Measurements from ENCODE around the gene HCFC1R1. TPM values are rescaled to one million over a fixed set of nuclear protein-coding genes. Genes with fewer than 3 reads are reported as not detected.

The HCFC1R1 gene
- total RNA-seq, 1 donor from 2014 or later, result 47.0 TPM

- Mint-ChIP-seq H3K4me1 (ENCODE audit: low read depth, unreplicated experiment) (peaks cover 17% of the 10 kb centered on the region), H3K27me3 (ENCODE audit: low read depth, unreplicated experiment) (peaks cover 2% of the 10 kb centered on the region), H3K4me3 (ENCODE audit: unreplicated experiment) (peak overlapping the region; percentile 65), H3K27ac (ENCODE audit: unreplicated experiment) (no peak overlapping the region), H3K36me3 (ENCODE audit: low read depth, unreplicated experiment) (no peaks in the 10 kb centered on the region), H3K9me3 (ENCODE audit: unreplicated experiment) (no peaks in the 10 kb centered on the region)
- Histone ChIP-seq H3K9ac (ENCODE audit: low read length) (no peak overlapping the region), H3K79me2 (ENCODE audit: insufficient read depth, low read length) (no peaks in the 10 kb centered on the region), H3K4me2 (ENCODE audit: low read length) (no peak overlapping the region), H3K4me3 (ENCODE audit: insufficient read depth, low read depth, low read length) (no peak overlapping the region), H3K27me3 (ENCODE audit: insufficient read depth, low read length) (peaks cover 47% of the 10 kb centered on the region), H3K4me1 (ENCODE audit: insufficient read depth, low read length) (peaks cover 22% of the 10 kb centered on the region), H3K36me3 (ENCODE audit: insufficient read depth, low read length) (no peaks in the 10 kb centered on the region), H4K20me1 (ENCODE audit: insufficient read depth, low read length) (peaks cover 5% of the 10 kb centered on the region), H3K27ac (ENCODE audit: low read depth, low read length) (no peak overlapping the region), H3K9me3 (ENCODE audit: insufficient read depth, low read depth, low read length) (no peaks in the 10 kb centered on the region), H2AFZ (ENCODE audit: low read depth, low read length) (no peak overlapping the region)
- no peak for DNase-seq (ENCODE audit: low read depth)
- FAIRE-seq, result no peak
- TF ChIP-seq CTCF (IDR thresholded peaks at IDR 0.05; ENCODE audit: insufficient read depth, low read depth, low read length) (no peak), EZH2 (IDR thresholded peaks at IDR 0.05; ENCODE audit: insufficient read depth, low read length) (no peak)
Measured at GRCh38 chr16:3008690-3009037, 15.1 kb downstream of the HCFC1R1 start.

GRCh38 chr16:3007957-3008689, 15.6 kb downstream of the HCFC1R1 start:
- no peak overlapping the region for H2AFZ ChIP-seq (ENCODE audit: low read depth, low read length)
- H3K36me3 ChIP-seq (ENCODE audit: insufficient read depth, low read length), result no peaks in the 10 kb centered on the region
- DNase-seq (ENCODE audit: low read depth) (no peak), FAIRE-seq (no peak)
- TF ChIP-seq CTCF (IDR thresholded peaks at IDR 0.05; ENCODE audit: insufficient read depth, low read depth, low read length), result no peak
- H3K4me1 ChIP-seq (ENCODE audit: insufficient read depth, low read length), result peaks cover 18% of the 10 kb centered on the region
- Mint-ChIP-seq H3K27me3 (ENCODE audit: low read depth, unreplicated experiment) (peaks cover 2% of the 10 kb centered on the region), H3K36me3 (ENCODE audit: low read depth, unreplicated experiment) (no peaks in the 10 kb centered on the region), H3K4me3 (ENCODE audit: unreplicated experiment) (peak overlapping the region; percentile 65), H3K4me1 (ENCODE audit: low read depth, unreplicated experiment) (peaks cover 17% of the 10 kb centered on the region), H3K9me3 (ENCODE audit: unreplicated experiment) (no peaks in the 10 kb centered on the region), H3K27ac (ENCODE audit: unreplicated experiment) (peak overlapping the region; percentile 47)
- peaks cover 5% of the 10 kb centered on the region for H4K20me1 ChIP-seq (ENCODE audit: insufficient read depth, low read length)
- no peaks in the 10 kb centered on the region for H3K79me2 ChIP-seq (ENCODE audit: insufficient read depth, low read length)
- H3K27ac ChIP-seq (ENCODE audit: low read depth, low read length), result no peak overlapping the region
- H3K4me2 ChIP-seq (ENCODE audit: low read length), result no peak overlapping the region
- H3K9me3 ChIP-seq (ENCODE audit: insufficient read depth, low read depth, low read length), result no peaks in the 10 kb centered on the region
- H3K27me3 ChIP-seq (ENCODE audit: insufficient read depth, low read length), result peaks cover 42% of the 10 kb centered on the region
- no peak overlapping the region for H3K4me3 ChIP-seq (ENCODE audit: insufficient read depth, low read depth, low read length)
- H3K9ac ChIP-seq (ENCODE audit: low read length), result no peak overlapping the region
